HG02588 (cell line): ENCODE measurements around the gene TPCN2.

Experiments used
- ATAC-seq: cut with Tn5 transposase; IDR thresholded peaks from one replicate; pipeline ENCODE4 v1.9.1; 2021; ENCODE audit warnings: mild to moderate bottlenecking, moderate library complexity; ENCODE audit not compliant: unreplicated experiment

Gene TPCN2

DNA sequence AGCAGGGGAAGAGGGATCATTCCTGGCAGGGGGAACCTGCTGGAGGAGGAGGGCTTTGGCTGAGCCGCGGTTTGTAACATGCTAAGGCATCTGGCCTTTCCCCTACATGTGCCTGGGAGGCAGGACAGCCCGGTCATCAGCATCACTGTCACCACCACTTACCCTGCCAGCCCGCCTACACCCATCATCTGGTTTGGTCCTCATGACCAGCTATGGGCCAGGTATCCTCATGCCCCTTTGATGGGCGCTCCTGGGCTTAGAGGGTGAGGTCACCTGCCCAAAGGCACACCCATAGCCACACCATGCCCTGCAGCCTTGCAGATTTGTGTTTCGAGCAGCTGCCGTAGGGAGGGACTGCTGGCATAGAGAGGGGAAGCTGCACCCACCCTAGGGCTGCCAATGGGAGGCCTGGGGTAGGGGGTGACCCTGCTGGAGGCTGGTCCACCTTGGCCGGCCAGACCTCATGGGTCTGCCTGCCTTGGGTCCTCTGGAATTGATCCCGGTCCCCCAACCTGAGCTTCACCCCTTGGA lies 38.3 kb upstream of the TPCN2 start:
- no peak for ATAC-seq

DNA sequence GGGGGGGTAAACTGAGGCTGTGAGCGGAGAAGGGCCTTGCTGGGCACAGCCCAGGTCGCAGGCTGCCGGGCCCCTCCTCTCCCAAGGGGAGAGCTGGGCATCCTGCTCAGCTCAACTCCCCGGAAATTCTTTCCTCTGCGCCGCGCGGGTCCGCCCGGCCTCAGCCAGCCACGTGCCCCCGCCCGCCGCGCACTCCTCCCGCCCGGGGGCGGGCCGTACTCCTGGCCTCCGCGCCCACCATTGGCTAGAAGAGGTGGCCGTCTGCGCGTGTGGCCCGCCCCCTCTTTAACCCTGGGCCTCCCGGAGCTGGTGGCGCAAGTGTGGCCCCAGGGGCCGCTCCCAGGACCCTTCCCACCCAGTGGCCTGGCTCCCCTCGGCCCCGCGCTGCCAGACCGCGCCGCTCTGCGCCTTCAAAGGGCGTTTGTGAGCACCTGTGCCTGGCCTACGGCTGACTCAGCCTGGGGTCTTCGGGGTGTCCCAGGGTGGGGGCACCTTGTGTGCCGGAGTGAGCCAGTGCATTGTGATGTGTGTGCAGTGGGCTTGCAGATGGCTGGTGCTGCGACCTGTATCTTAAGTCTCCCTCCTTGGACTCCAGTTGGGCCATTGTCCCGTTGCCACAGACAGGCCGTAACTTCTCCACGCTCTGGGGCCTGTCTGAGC lies 37.6 kb upstream of the TPCN2 start:
- ATAC-seq, result no peak

DNA sequence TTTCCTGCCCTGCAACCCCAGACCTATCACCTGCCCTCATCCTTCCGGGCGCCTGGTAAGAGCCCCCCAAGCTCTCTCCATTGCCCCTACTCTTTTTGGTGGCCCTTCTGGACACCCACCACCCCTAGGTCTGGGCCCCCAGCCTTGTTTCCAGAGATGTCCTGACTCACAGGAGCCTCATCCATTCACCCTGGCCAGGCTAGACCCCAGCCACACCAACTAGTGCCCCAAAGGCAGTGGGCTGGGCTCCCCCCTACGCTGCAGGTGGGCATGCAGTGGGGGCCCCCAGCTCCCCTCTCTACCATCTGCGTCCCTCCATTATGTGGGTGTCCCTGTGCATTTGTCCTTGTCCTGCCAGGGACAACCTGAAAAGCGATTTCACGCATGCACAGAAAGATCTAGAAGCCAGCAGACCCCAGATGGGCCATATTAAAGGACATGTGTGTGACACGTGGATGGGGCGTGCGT lies 37.1 kb upstream of the TPCN2 start:
- ATAC-seq, result no peak

DNA sequence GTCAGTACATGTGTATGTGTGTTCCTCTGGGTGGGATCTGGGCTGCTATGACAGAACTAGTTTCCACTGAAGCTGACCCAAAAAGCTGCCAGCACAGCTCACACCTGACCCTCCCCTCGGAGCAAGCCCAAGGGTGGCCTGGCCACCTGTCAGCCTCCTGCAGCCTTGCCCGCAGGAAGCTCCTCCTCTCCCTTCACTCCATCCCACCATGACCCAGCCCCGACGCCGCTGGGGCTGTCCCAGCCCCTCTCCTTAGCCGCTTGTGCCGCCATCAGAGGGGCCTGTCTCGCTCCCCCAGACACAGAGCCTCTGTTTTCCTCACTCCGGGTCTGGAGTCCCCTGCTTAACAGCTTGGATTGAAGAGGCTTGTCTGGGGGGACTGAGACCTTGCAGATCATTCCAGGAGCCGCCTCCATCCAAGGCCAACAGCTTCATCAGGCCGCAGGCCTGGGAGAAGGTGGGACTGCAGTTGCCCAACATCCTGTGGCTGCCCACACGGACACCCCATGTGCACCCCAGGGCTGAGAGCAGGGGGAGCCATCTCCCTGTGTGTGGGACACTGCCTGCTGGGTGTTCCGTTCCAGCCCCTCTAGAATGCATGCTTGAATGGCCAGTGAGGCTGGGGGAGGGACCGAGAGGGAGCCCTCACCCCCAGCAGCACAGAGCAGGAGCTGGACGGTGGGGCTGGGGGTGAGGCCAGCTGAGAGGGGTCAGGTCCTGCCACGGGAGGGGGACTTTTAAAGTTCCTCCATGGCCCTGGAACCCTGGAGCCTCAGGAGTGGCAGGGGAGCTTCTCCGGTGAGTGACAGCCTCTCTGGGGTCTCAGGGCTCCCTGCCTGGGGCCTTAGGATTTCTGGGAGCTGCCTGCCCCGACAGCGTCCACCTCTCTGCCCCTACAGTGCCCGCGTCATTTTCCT lies 36.4 kb upstream of the TPCN2 start:
- no peak for ATAC-seq

DNA sequence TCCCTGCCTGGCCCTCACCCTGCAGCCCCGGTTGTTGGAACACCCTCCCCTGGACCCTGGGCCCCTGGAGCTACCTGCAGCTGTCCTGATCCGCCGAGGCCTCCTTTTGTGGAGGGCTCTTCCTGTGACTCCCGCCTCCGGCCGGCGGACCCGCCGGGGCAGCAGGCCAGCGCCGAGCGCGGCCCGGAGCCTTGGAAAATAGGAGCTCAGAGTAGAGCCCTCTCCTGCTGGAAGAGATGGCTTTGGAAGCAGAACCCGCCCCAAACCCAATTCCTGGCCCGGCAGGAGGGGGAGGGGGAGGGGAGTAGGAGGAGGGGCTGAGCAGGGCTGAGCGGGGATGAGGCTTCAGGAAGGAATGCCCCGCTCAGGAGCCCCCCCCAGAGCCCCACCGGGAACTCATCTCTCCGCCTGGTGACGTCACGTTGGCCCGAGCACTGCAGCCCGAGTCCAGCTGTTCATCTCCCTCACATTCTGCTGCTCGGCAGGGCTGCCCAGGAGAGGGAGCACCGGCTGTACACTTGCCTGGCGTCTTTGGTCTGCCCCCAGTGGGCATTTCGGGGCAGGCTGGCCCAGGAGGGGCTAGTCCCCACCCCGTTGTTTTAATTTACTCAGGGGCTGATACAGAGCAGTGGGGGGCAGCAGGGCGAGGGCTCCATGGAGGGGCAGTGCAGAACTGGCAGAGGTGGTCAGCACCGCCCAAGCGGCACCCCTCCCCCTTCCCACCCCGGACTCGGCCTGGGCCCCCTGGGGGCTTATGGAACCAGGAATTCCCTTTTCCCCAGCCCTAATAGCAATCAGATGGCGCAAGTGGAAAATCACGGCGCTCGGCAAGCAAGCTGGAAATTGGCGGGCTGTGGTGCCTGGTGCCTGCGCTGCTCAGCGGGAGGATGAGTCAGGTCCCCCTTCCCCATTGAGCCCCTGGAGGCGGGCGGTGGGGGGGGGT lies 35.5 kb upstream of the TPCN2 start, which contains the start of gene MRGPRF:
Gene MRGPRF (minus strand): TSS at position 238 of the 943 bp plus-strand sequence. CDS start 3,345 bp downstream, outside the sequence.
- no peak for ATAC-seq

DNA sequence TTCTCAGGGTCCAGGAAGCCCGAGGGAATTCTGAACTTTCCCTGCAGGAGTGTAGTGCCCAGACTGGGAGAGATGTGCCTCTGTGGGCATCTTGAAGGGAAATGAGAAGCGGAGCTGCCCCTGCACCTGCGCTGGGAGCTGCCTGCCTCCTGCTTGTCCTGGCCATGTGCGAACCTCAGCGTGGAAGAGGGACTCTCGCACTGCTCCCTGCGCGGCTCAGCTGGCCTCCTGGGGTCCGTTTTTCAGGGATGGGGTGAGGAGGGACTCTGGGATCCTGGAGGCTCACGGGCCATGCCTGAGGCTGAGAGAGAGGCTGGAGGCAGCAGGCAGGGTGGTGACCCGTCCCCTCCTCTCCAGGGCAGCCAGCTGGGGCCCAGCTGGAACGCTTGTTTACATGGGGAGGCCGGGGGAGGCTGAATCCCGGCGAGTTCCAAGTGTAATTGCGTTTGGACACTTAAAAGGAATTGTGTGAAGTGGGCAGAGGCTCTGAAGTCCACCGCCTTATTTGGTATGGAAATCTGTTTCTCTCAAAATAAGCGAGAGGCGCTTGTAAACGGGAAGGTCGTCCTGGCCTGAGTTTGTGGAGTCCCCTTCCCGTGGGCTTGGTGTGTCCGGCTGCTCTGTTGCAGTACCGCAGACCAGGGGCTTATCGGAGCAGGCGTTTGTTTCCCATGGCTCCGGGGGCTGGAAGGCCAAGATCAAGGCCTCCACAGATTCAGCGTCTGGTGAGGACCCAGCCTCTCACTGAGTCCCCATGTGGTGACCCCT lies 34.5 kb upstream of the TPCN2 start:
- no peak for ATAC-seq

DNA sequence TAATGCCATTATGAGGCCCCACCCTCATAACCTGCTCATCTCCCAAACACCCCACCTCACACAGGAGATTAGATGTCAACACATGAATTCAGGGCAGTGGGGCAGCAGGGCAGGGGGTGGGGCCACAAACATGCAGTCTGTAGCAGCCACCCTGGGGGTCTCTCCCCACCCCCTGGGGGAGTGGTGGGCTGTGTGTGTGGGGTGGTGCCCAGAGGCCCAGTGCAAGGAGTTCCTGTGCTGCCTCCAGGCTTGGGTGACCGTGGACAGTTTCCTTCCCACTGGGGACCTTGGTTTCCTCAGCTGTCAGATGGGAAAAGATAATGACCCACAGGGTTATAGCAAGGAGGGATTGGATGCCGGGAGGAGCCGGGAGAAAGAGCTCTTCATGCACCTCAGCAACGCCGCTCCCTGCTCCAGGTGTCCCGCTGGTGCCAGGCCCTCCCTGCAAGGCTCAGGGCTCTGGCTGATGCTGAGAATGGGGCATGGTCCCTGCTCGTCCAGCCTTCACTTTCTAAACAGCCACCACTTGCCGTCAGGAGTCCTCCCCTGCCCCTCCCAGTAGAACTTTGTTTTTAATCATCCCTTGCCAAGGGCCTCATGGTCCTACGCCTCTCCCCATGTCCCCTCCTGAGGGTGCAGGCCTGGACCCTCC lies 33.7 kb upstream of the TPCN2 start:
- ATAC-seq, result no peak

DNA sequence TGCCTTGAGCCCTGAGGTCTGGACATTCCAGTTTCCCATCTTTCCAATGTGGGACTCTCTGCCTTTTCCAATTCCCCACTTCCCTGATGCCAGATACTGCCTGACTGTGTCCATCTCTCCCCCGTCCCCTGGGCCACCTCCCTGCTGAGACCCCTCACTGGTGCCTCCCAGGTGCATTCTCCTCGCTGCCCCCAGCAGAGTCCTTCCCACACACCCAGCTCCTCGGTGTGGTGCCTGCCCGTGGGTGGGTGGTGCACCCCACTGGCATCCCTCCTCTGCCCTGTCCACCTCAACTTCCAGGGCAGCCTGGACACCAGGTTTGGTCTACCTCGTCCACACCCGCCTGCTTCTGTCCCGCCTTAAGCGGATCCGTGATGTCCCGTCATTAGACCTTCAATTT lies 30.8 kb upstream of the TPCN2 start:
- ATAC-seq, result no peak

DNA sequence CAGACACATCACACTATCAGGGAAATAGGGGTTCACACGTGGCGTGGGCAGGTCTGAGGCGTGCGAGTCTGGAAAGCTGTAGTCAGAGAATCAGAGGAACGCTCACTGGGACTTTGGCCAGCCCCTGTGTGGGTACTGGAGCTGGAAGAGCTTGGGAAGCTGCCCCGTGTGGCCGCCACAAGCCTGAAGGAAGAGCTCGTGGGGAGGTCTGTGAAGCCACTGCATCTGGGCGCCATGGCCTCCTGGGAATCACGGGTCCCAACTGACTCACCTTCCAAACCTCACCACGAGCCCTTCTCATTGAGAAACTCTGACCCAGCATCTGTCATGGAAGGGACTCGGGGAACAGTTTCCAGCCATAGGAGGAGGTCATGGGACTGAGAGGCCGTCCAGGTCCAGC lies 29.8 kb upstream of the TPCN2 start:
- ATAC-seq, result no peak

DNA sequence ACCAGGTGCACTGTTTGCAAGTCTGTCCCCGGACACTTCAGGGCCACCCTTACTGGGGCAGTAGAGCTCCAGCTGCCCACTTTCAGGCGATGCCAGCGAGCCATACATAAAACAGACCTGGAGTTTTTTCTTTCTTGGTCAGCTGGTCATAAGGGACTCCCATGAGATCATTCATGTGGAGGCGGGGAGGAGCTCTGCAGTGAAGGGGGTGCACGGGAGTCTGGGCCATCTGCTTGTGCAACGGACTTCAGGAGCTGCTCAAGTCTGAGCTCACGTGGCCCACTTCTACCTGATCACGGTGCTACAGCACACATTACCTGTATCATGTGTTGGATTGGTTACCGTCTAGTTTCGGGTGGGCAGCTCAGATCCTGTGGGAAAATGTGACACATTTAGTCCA lies 26.5 kb upstream of the TPCN2 start:
- no peak for ATAC-seq

DNA sequence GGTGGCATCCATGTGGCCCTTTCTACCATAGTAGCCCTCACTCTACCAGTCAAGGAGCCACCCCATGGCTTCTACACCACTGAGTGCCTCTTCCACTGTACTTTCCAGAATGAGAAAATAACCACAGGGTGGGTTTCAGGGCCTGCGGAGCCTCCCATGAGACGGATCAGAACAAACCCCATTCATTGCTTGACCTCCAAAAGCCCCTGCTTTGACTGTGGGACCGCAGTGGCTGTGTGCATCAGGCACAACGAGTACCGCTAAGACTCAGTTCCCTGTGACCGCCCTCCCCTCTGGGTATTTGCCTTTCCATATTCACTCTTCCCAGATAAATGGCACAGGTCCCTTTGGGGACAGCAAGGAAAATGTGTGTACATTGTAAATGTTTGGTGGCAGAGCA lies 24.2 kb upstream of the TPCN2 start:
- no peak for ATAC-seq

DNA sequence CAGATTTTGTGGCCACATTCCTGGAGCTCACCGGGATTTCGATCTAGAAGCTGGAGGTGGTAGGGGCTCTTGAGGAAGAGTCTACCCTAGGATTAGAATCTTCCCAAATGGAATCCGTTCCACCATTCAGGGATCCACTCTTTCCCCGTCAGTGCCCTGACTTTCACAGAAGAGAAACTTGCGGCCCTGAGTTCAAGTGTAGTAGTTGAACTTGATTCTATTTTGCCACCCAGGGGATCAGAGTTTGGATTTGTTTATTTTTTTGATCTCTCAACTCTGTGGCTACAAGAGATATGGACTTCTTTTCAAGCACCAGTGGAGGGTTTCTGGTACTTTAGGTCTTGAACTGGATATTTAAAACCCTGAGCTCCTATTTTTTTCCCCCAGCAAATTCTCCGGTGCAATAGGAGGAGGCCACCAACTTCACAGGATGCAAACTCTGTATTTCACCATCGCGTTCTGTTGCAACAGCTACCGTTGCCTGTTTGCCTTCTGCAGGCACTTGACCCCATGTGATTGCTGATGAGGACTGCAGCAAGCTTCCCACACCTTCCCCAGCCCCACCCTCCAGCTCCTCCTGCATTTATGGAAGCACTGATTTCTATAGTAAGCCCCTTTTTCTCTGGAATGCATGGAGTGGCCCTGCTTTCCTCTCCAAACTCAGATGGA lies 20.9 kb upstream of the TPCN2 start:
- no peak for ATAC-seq

DNA sequence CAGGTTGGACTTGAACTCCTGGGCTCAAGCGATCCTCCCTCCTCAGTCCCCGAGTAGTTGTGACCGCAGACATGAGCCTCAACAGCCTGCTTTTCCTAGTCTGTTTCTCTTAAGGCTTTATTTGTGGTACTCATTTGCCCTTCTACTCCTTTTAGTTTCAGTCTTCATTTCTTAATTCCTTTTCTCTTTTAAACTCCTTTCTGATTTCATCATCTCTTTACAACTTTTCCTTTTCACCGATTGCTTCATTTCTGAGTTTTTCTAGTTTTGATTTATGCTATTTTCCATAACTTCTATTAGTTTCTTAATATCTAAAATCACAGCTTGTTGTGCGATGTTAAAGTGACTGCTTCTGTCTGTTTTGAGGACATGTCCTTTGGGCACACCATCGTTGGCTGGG lies 18.4 kb upstream of the TPCN2 start:
- no peak for ATAC-seq

DNA sequence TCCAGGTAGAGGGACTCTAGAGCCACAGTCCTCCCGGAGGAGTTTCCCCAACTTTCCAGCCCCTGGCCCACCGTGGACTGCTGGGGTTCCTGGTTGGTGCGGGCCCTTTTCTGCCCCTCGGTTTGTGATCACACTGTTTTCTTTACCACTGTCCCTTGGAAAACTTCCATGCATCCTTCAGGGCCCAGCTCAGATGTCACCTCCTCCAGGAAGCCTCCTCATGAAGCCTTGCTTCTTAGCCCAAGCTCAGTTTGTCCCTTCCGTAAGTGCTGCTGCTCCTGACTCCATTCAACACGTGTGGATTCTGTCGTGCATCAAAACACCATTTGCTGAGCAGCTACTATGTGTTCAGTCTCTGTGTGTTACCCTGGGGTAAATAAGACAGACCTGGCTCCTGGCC lies 15.9 kb upstream of the TPCN2 start:
- ATAC-seq, result no peak

DNA sequence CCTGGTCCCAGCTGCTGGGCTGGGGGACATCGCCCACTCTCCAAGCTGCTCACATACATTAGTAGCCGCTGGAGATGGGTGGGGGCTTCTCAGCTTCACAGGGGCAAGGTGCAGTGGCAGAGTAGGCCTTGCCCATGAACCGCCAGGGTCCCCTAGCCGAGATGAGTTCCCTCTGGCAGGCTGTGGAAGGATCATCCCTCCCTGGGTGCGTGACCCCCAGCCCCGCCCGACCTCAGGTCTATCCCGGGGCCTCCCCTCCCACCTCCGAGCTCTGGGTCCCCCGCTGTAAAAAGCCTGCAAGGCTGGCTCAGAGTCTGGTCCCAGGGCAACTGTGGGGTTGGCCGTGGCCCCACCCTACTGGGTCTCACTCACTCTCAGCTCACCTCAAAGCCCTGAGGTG lies 15.3 kb upstream of the TPCN2 start:
- ATAC-seq, result no peak

DNA sequence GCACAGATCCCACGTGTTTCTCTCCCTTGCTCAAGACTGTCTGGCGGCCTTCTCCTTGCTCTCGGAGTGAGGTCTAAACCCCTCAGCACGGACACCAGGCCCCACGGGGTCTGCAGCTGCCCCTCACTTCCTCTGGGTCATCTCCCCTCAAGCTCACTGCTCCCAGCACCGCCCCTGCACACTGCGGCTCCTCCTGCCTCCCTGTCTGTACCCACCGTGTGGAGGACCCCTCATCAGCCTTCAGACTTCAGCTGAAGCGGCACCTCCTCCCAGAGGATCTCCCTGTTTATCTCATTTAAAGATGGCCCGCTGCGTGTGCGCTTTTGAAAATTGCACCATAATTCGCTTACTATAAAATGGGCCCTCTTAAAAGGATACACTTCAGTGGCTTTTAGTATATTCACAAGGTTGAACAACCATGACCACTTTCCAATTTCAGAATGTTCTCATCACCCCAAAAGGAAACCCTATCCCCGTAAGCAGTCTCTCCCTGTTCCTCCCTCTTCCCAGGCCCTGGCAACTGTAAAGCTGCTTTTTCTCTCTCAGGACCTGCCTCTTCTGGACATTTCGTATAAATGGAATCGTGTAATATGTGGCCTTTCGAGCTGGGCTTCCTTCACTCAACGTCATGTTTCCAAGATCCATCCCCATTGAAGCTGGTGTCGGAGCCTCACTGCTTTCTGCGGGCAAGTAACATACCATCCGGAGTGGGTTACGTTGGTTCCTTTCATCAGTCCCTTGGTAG lies 14.4 kb upstream of the TPCN2 start:
- ATAC-seq, result no peak

DNA sequence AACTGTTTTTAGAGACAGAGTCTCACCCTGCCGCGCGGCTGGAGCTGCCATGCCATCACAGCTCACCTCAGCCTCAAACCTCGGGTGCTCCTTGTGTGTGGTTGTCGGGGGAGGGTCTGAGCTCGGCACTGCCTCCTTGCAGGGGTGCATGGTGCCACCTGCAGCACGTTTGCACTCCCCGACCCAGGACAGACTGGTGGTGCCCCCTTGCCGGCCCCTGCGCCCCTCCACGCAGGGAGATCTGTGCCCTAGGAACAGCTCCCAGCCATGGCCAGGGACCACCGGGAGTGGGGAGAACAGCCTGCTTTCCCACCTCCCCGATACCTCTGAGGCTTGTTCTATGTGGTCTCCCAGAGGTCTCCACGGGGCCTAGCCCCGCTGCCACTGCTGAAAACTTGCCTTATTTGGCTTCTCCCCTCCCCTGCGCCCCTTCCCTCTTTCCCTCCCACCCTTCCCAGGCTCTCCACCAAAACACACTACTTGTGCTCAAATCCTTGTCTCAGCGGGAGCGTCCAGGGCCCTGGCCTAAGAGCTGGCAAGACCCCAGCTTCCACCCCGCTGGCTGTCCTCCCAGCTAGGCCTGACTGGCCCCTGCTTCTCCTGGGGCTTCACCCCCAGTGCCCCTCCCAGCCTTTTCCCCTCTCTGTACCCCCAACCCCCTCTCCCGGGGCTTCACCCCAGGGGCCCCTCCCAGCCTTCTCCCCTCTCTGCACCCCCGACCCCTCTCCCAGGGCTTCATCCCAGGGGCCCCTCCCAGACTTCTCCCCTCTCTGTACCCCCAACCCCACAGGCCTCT lies 13.4 kb upstream of the TPCN2 start:
- no peak for ATAC-seq

DNA sequence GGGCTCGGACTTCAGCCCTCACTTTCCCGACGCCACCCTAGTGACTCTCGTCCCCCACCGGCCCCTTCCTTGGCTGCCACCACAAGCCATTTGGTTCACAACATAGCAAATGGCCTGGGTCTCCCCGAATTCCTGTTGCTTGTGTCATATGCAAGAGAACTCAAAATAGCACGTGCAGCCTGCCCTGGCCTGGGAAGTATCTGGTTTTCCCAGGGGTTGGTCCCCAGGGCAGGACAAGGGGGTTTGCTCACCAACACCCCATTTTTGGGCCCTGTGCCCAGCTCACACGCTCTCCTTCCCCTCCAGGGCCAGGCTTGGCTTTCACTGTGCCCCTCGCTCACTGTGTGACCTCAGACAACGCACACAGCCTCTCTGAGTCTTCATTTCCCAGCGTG lies 12.8 kb upstream of the TPCN2 start:
- no peak for ATAC-seq
